DMS53 treated with DMSO at 0.1 percent for 48 hours (cell line): ENCODE measurements around the gene TNRC6B.
"Not testable (repeated sequence)": the region's sequence is repeated elsewhere in the genome, so short reads cannot be mapped to it uniquely, and the experiment has no call there.

Experiments
- DNase-seq: peaks from one replicate; lab custom pipeline; 2025; ENCODE audit not compliant: unreplicated experiment; lab: John Stamatoyannopoulos, UW

Gene TNRC6B

DNA sequence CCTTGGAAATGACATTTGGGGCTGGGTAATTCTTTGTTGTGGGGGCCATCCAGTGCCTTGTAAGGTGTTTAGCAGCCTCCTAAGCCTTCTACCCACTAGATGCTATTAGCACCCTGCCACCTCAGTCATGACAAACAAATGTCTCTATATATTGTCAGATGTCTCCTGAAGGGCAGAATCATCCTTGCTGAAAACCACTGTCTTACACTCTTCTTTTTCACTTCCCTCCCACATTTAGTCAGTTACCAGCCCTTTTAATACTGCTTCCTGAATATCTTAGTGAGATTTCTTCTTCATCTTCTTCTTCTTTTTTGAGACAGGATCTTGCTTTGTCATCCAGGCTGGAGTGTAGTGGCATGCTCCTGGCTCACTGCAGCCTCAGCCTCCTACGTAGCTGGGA lies 33.1 kb downstream of the TNRC6B start:
- DNase-seq = no peak

DNA sequence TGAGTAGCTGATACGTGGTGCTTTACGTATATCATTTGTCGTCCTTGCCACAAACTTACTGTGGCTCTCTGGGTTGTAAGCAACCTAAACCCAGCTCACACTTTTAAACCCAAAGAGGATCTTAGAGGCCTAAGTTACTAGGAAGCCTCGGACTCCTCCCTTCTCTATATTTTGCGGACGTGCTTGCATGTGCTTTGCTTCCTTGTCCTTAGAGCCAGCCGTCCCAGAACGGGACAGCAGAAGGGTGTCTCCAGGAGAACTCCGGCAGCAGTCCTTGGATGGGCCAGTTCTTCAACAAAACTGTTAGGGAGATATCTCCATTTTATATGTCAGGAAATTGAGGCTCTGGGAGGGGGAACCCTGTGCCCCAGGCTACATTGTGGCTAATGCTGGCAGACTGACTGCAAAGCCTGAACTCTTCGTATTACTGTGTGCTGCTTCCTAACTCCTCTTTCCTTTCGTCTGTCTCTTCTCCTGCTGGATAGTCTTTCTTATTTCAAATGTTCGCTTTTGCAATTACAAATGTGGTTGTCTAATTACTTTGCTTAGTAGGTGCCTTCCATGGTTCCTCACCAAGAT lies 33.8 kb downstream of the TNRC6B start:
- no peak for DNase-seq

DNA sequence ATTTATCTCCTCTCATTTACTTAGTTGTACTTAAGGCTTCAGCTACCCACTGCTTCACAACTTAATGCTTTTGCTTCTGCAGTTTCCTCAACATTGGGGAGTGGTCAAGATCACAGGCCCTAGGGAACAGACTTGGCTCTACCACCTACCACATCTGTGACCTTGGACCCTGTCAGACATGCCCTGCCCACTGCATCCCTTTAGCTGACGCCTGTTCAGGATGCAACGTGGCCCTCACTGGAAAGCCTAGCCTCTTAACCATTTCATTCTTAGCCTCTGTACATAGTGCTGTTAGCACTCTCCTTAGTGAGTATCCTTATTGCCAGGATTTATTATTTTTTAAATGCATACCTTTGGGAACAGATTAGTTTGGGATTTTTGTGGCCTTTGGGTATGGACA lies 34.4 kb downstream of the TNRC6B start:
- DNase-seq = no peak

DNA sequence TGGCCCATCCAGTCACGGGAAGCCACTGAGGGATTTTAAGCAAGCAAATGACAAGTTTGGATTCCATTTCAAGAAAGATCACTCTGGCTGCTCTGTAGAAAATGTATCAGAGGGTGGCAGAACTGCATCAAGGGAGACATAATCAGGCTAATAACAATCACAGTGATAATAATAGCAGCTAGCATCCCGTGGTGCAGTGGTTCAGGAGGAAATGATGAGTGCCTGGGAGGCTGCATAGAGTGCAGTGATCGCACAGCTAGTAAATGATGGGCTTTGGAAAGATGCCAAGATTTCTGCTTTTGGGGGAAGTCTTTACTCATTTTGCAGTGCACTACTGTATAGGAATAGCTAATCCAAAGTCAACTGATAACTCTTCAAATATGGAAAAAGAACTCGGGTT lies 35.8 kb downstream of the TNRC6B start:
- no peak for DNase-seq

DNA sequence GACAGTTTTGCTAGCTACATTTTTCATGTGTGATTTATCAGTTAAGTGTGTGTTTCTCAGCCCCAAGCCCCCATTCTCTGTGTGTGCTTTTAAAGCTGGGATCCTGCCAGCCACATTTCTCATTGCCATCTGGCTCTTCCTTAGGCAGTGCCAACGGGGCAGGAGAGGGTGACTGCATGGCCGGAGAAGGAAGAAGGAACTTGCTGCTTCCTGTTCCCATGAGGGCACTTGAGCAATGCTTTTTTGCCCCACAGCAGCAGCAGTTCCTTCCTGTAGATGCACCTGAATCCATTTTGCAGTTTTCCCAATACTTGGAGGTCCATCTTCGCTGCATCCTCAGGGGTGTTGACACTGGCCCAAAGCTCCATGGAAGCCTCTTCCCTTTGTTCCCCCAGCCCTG lies 37.5 kb downstream of the TNRC6B start:
- no peak for DNase-seq

DNA sequence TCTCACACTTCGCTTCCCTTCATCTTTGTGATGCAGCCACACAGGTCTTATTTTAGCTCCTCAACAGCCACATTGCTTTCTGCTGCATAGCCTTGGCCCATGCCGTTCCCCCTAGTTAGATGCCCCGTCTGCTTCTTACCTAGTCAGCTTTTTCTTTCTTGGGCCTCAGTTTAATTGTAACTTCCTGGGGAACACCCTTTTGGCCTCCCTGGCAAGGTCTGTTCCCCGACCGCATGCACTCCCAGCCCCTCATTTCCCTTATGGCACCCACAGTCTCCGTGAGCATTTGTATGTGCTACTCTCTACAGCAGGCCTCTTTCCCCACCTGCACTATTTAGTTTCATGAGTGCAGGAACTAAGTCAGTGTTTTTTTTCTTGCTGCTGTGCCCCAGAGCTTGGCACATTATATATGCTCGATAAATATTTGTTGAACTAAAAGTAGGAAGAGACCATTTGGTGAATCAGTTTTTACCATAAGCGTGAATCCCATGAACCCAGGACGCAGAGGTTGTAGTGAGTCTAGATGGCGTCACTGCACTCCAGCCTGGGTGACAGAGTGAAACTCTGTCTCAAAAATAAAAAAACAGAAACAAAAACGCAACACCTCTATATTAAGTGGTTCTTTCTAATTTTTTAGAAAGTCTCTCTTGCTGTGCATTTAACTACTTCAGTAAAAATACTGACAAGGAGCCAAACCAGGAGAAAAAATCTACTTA lies 38.5 kb downstream of the TNRC6B start:
- DNase-seq = no peak

DNA sequence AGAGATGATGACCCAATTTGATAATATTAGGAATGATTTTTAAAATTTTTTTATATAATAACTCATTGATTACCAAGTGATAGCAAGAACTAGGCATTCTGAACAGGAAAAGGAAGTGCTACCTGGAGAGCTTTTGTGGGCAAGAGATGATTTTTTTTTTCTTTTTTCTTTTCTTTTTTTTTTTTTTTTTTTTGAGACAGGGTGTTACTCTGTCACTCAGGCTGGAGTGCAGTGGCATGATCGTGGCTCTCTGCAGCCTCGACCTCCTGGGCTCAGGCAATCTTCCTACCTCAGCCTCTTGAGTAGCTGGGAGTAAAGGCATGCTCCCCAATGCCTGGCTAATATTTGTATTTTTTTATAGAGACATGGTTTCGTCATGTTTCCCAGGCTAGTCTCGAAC lies 40.4 kb downstream of the TNRC6B start:
- DNase-seq = no peak

DNA sequence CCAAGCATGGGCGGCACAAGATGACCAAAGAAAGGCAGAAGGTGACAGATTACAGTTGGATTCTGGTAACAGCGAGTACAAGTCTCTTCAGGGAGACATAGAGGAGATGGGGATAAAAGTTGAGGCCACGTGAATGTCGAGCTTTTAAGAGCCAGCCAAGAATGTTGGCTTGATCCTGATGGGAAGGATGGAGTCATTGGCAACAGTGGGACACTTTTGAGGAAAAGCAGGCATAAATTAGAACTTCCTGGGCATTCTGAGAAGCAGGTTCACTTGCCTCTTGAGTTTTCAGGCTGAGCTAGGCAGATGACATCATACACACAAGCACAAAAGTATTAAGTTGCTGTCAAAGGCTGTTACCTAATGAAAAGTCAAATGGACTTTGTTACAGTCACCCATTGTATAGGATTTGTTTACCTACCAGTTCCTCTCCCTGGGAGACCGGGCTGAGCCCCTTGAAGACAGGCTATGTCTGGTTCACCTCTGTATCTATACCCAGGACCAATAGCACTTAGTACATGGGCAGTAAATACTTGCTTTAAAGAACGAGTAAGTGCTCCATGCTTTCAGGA lies 41.1 kb downstream of the TNRC6B start:
- no peak for DNase-seq

DNA sequence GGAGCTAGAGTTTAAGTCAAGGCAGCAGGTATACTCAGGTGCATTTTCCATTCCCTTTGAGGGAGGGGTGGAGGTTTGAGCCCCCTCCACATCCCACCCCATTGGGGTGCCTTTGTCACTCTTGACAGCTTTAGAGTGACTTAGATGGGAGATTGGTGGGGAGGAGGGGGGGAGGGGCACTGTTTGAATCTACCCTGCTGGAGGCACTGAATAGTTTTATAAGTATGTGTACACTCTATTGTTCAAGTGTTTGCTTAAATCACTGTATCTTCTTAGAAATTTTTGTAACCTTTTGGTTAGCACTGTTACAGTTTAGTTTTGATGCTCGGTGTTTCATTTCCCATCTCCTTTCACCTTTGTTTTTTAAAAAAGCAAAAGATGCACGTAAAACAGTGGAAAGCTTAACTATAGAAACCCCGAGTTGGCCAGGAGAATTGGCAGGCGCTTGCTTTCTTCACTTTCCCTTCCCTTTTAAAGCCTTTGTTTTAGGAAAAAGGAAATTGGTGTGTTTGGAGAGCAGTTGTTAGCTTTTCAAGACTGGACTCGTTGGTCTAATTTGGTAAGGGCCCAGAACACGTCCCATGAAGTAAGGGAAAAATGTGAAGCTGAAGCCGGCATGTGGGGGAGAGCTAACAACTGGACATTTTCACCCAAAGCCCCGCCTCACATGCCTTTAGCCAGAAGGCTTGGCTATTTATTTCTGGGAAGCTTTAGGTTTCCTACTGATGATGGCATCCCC lies 42.8 kb downstream of the TNRC6B start:
- no peak for DNase-seq

DNA sequence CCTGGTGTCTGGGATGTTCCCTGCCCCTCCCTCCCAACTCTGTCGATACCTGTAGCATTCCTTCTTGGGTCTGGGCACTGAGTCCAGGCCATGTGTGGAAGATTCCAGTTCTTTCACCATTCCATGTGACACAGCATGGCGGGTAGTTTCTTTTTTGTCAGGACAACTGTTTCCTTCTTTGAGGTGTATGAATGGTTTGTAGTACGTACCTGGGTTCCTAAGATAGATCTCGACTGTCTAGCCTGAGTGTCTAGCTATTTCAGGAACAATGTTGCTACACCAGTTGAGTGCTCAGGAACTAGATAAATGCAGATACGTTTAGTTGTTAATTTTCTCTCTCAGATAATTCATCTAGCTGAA lies 43.3 kb downstream of the TNRC6B start:
- DNase-seq = no peak

DNA sequence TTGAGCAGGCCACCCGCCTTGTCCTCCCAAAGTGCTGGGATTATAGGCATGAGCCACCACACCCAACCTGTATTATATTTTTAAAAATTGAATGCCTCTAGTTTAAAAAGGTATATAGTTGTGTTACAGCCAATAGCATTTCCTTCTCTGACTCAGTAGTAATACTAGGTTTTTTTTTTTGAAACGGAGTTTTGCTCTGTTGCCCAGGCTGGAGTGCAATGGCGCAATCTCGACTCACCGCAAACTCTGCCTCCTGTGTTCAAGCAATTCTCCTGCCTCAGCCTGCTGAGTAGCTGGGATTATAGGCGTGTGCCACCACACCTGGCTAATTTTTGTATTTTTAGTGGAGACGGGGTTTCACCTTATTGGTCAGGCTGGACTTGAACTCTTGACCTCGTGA lies 45.3 kb downstream of the TNRC6B start:
- DNase-seq = not testable (repeated sequence)

DNA sequence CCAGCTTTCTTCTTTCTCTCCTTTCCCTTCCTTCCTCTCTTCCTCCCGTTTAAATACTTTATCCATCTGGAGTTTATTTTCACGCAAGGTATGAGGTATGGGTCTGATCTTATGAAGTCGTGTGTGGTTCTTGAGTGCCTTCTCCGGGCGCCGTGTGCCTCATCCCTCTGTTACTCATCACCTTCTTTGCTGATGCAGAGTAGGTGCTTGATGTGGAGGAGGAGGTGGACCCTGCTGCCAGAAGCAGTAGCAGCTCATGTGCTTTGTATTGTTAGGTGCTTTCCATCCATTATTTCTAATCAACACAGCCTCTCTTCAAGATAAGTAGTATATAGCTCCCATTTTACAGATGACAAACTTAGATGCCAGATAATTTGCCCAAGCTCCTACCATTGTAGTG lies 47.0 kb downstream of the TNRC6B start:
- no peak for DNase-seq

DNA sequence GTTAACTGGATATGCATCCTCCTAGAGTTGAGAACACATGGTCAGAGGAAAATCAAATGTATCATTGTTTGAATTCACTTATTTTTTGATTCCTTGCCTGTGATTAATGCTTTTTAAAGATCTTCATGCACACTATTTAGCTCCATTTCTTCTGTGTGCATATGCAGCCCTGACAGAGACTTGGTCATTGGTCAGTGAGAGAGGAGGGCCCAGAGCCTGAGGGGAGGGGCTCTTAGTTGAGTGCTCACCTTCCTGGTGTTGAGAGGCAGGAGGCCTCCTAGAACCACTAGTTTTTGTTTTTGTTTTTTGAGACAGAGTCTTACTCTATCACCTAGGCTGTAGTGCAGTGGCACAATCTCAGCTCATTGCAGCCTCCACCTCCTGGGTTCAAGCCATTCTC lies 48.9 kb downstream of the TNRC6B start:
- DNase-seq = no peak

DNA sequence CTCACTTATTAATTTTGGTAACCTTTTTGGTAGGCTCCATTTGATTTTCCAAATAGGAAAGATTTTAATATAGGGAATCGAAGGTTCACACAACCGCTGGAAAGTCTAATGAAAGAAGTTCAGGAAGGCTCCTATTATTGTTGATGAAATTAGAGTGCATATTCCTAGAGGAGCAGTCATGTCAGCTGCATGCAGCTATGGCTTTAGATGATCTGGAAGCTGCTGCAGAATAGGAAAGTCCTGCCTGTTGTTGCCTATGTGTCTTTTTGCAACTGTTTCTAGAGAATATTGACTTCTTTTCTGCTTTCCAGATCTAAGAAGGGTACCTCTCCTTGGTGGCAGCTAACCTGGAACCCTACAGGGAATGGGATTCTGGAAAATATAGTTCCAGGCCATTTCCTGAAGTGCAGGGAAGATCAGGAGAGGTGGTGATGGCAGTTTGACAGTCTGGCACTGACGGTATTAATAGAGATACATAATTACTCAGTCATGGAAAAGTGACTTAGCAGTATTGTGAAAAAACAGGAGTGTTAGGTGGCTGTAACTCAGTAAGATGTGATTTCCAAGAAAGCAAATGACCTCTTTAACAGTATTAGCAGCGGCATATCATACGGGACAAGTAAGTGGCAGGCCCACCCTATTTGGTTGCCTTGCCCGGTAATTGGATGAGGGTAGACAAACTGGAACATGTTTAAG lies 54.0 kb downstream of the TNRC6B start:
- no peak for DNase-seq

DNA sequence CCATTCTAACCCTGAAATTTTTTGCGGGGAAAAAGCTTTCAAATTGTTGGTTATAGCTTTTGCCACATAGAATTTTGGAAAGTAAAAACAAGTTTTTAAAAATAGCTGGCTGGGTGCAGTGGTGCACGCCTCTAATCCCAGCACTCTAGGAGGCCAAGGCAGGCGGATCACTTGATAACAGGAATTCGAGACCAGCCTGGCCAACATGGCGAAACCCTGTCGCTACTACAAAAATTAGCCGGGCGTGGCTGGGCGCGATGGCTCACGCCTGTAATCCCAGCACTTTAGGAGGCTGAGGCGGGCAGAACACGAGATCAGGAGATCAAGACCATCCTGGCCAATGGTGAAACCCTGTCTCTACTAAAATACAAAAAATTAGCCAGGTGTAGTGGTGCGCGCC lies 54.9 kb downstream of the TNRC6B start:
- DNase-seq = no peak

DNA sequence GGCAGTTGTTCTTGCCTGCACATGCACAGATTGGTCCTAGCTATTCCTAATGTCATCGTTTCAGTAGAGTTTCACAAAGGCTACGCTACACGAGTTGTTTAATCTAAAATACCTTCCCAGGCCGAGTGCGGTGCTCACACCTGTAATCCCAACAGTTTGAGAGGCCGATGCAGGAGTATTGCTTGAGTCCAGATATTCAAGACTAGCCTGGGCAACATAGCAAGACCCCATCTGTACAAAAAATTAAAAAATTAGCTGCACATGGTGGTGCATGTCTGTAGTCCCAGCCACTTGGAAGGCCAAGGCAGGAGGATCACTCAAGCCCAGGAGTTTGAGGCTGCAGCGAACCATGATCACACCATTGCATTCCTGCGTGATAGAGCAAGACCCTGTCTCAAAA lies 56.2 kb downstream of the TNRC6B start:
- no peak for DNase-seq

DNA sequence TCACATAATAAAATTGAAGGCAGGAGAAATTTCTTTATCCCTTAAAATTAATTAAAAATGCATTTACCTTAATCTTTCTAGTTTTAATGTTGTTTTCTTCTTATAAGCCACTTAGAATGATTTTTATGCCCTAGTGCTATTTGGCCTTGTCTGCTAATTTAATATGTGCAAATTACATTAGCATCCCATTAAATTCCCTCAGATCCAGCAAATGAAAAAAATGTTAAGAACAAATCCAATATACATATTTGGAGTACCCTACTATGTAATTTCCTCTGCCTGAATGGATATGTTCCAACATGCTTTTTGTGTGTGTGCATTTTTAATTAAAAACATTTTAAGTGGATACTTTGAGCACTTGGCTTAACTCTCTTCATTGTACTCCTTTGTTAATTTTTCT lies 56.9 kb downstream of the TNRC6B start:
- DNase-seq = no peak

DNA sequence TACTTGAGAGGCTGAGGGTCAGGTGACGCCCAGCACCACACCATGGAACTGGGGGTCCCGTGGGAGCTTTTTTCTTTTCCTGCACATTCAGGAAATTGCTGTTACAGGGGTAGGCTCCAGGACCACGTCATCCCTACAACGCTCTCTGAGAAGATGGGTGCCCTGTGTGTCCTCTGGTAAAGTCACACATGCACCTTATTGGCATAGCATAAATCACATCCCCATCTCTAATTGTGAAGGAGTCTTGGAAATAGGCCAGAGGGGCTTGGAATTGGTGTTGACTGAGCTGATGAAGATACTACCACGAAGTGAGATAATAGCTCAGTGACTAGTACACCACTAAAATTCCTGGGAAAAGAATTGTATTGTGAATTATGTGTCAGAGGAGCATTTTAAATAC lies 57.6 kb downstream of the TNRC6B start:
- no peak for DNase-seq

DNA sequence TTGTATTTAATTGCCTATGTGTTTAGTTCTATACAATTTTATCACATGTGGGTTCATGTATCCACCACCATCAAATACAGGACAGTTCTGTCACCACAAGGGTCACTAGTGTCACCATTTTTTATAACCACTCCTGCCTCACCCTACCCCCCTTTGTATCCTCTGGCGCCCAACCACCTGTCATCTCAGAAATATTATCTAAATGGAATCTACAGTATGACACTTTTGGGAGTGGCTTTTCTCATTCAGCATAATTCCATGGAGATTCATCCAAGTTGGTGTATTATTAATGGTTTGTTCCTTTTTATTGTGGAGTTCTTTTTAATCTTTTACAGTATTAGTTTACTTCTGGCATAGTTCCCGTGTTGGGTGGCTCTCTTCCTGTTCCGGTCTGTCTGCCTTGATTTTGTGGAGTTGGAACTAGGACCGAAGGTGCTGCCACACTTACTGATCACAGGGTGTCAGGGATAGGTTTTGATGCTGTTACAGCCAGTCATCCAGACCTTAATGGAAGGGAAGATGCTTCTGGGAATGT lies 58.5 kb downstream of the TNRC6B start:
- no peak for DNase-seq

DNA sequence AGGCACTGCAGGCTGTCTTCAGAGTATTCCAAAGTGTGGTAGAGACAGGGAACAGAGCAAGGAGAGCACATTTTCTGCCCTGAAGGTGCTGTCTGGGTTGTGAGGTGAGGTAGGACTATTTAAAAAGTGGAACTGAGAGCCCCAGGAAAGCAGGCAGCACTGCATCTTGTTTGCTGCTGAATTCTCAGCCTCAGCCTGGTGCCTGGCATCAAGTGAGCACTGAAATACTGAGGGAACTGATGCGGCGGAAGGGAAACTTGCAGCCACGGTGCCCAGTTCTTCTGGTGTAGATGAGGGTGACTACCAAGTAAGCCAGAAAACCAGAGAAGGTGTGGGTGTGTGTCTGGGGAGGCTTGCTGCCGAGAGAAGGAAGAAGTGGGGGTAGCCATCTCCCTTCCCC lies 59.5 kb downstream of the TNRC6B start:
- no peak for DNase-seq

DNA sequence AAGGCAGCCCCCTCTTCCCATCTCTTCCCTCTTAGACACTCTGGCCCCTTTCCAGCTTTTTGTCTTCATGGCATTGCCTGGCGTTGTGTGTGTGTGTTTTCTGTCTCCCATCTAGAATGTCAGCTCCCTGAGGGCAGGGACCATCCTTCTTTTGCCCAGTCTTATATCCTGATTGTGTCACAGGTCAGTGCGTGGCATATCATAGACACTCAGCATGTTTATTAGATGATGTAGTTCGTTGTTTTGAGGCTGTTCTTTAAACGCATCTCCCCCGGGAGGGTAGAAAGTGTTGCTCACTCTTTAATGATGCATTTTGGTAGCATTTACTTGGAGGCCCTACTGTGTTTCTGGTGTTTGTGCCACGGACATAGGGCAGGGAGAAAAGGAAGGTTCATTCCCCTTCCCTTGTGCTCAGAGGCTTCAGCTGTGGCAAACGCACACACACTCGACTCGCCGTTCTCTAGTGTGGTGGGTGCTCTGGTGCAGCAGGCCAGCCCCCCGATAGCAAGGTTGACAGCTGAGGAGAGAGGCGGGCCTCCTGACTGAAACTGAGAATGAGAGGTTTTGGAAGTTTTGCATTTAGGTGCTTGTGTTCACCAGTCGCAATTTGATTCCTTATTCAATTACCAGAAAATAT lies 60.2 kb downstream of the TNRC6B start:
- DNase-seq = no peak
